NCI-H2171 treated with DMSO at 0.1 percent for 48 hours (cell line): ENCODE results near the gene MRPL10.

Experiments used
- DNase-seq: peaks from one replicate; lab custom pipeline; 2025; lab: John Stamatoyannopoulos, UW

The MRPL10 gene

GRCh38 chr17:47831003-47831933 lies at the start of gene MRPL10, which contains the start of gene LRRC46:
TSS of gene MRPL10 (minus strand) at chr17:47831541. CDS start at chr17:47831511, 30 bp downstream.
TSS of gene LRRC46 (plus strand) at chr17:47831670. CDS start at chr17:47831990, 320 bp downstream.
- peak; percentile 95 for DNase-seq

- DNase-seq: no peak
These were observed 48.6 kb upstream of the MRPL10 start for GRCh38 chr17:47879776-47880454.

- no peak for DNase-seq
These were observed 47.8 kb upstream of the MRPL10 start for GRCh38 chr17:47879028-47879585.

- no peak for DNase-seq
These were observed 47.1 kb upstream of the MRPL10 start for GRCh38 chr17:47878203-47879027.

GRCh38 chr17:47877368-47878034 lies 46.2 kb upstream of the MRPL10 start:
- DNase-seq: no peak

GRCh38 chr17:47875011-47875985 lies 44.0 kb upstream of the MRPL10 start:
- peak; percentile 42 for DNase-seq

- DNase-seq: no peak
These were observed 42.1 kb upstream of the MRPL10 start for GRCh38 chr17:47873200-47874090.

GRCh38 chr17:47872651-47873161 lies 41.4 kb upstream of the MRPL10 start:
- no peak for DNase-seq

- no peak for DNase-seq
These were observed 40.8 kb upstream of the MRPL10 start for GRCh38 chr17:47872019-47872650.

GRCh38 chr17:47871048-47871447 lies 39.7 kb upstream of the MRPL10 start:
- DNase-seq: no peak

- DNase-seq: no peak
These were observed 38.7 kb upstream of the MRPL10 start for GRCh38 chr17:47870056-47870455.

- DNase-seq: no peak
These were observed 37.8 kb upstream of the MRPL10 start for GRCh38 chr17:47869114-47869513.

GRCh38 chr17:47867813-47868533 lies 36.6 kb upstream of the MRPL10 start:
- DNase-seq: no peak

GRCh38 chr17:47866941-47867340 lies 35.6 kb upstream of the MRPL10 start:
- DNase-seq: no peak

- DNase-seq: no peak
These were observed 33.5 kb upstream of the MRPL10 start for GRCh38 chr17:47864791-47865216.

- no peak for DNase-seq
These were observed 31.5 kb upstream of the MRPL10 start for GRCh38 chr17:47862621-47863440.

GRCh38 chr17:47860386-47860785 lies 29.0 kb upstream of the MRPL10 start:
- no peak for DNase-seq
